Muscle of arm (tissue), 12 donors: Measurements from ENCODE around the gene IHH. TPM values are rescaled to one million over a fixed set of nuclear protein-coding genes. Genes with fewer than 3 reads are reported as not detected.

Experiments
- DNase-seq: peaks from one replicate; pipeline ENCODE4 v3.0.0-alpha.2; 2013
- polyA plus RNA-seq, 12 donors: library from polyadenylated mRNA; unstranded; fragments of 120-200 nt; gene quantifications; one replicate each; pipeline ENCODE4 v1.2.1, GENCODE V29; 2013; ENCODE audit not compliant: insufficient read length in 12 of 12

The IHH gene
- polyA plus RNA-seq, 12 donors = 0.09 to 23.0 (median 0.30) TPM; not detected in 9

DNA sequence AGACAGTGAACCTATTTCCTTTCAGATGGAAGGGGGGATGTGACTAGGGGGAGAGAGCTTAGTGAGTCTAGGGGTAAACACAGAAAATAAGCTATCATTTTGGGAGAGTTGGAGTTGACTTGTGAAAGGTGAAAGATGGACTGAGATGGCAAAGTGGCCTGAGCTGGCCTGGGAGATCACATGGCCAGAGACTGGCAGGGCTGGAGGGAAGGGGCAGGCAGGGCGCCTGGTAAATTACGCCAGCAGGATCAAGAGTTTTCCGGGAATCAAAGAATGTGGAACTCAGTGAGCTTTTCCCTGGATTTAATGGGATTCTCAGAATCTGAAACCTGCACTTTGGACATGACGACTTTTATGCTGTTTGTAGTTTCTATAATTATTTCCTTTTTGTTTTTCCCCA is 18.6 kb downstream of the IHH start:
- DNase-seq = no peak

DNA sequence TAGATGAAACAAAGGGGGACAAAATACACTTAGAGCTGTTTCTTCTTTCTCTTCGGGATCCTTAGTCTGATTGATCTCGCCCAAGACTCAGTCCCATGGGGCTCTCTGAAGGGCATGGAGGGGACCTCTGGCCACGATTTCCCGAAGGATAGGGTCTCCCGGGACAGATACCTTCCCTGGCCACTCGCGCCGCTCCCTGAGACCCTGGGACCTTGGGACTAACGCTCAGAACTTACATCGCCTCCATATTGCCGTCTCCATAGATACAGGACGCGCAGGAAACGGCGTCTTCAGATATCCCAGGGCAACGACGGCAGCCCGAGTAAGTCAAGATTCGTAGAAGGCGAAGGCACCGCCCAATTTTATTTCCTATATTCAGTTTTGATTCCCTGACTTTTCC is 19.5 kb downstream of the IHH start, which contains the start of gene CFAP65:
Gene CFAP65, minus strand, starts transcription at position 265 of the 400 bp plus-strand sequence. CDS start 2,468 bp downstream, outside the sequence.
- DNase-seq = no peak

GRCh38 chr2:219038600-219038999 is 22.1 kb downstream of the IHH start:
- DNase-seq = no peak

- DNase-seq = no peak
These were observed 22.8 kb downstream of the IHH start for GRCh38 chr2:219037783-219038499.

DNA sequence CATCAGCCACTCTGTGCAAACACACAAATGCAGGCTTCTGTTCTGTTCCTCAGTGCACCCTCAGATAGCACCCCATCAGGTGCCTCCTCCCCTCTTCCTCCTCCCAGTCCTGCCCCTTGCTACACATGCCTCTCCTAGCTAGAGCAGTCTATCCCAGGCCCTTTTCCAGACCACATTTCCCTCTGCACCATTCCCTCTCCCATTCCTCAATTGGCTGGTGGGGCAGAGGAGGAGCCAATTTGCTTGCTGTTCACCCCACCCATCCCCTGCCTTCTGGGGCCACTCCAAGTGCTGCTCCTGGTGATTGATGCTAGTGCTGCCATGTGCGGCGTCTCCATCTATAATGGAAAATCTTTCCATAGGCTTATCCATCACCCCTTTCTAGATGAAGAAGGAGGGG is 24.8 kb downstream of the IHH start:
- no peak for DNase-seq

DNA sequence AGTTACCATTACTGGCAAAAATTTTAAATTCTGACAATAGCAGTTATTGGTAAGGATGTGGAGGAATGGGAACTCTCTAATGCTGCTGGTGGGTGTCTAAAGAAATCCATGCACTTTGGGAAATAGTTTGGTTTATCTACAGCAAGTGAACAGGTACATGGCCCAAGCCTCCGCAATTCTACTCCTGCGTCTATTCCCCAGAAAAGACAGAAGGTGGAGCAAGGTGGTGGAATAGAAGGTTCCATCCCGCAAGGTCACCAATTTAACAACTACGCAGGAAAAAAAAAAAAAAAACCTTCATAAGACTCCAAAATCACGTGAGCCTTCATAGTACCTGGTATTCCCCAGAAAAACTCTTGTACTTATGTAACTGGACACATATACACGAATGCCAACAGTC is 25.9 kb downstream of the IHH start:
- no peak for DNase-seq

DNA sequence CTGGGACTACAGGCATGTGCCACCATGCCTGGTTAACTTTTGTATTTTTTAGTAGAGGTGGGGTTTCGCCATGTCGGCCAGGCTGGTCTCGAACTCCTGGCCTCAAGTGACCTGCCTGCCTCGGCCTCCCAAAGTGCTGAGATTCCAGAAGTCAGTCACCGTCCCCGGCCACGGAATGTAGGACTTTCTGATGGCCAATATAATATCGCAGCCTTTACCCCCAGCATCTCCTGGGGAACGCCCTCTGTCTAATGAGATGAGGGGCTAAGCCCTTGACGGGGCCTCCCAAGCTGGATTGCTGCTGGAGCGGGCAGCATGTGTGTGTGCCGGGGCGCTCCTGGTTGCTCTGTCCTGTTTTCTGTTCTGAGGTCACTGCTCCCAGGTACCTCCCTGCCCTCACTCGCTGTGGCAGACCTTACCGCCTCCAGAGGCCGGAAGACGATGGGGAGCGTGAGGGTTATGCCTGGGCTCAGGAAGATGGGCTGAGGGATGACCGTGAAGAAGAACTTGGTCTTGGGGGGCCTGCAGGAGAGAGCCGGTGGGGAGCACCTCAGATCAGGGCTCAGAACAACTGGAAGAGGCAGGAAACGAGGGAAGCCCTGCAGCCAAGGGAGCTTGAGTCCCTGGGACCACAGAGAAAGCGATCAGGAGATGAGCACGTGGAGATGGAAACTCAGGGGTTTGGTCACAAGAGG is 28.5 kb downstream of the IHH start:
- DNase-seq = no peak

GRCh38 chr2:219031005-219031738 is 29.5 kb downstream of the IHH start:
- no peak for DNase-seq

- DNase-seq = no peak
These were observed 30.4 kb downstream of the IHH start for GRCh38 chr2:219030177-219030940.

DNA sequence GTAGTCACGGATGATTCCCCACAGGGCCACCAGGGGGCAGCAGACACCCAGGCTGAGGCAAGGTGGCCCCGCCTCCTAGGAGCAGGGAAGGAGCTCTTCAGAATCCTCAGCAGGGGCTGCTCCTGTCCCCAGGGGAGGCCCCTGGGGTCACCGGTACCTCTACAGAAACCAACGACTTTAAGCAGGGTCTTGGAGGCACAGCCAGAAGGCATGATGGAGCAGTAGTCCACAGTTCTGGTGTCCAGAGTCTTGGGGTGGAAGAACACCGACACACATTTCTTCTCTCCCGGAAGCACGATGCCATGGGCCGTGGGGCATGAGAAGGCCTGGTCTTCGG is 30.9 kb downstream of the IHH start:
- peak; percentile 69 for DNase-seq

- DNase-seq = no peak
These were observed 31.5 kb downstream of the IHH start for GRCh38 chr2:219028996-219029828.

DNA sequence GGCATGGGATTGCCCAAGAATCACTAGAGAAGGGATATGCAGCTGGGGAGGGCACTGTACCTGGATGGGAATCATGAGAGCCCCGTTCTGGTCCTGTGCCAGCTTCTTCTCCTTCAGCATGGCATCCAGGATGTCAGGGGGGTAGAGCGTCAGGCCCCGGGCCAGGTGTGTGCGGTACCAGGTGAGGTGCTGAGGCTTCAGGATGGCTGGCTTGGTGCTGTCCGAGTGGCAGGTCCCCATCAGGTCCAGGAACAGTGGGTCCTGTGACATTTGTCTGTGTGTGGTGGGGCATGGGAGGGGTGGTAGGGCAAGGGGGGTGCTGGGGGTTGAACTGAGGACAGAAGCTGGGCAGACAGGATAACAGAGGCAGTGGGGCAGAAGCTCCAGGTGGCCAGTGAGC is 32.6 kb downstream of the IHH start:
- no peak for DNase-seq

DNA sequence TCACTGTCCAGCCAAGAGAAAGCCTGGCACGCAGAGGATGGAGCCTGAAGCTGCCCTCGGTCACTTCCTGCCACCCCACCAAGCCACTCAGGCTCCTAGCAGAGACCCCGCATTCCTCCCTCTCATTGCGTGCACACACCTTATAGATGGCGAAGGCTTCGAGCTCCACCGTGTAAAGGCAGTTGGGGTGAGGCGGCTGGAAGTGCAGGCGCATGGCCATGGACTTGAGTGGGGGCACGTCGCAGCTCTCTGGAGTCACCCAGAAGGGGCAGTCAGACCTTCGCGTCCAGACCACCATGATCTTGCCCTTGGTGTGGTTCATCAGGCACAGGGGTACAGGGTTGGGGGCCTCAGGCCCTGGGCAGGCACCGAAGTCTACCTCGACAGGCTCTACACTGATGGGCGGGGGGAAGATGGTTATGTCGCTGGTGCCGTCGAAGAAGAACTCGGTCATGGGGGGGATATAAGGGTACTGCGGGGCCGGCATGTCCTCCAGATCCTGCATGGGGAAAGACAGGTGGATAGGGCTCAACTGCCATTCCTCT is 33.1 kb downstream of the IHH start:
- DNase-seq = no peak

GRCh38 chr2:219026946-219027345 is 33.8 kb downstream of the IHH start:
- no peak for DNase-seq

- DNase-seq = no peak
These were observed 34.8 kb downstream of the IHH start for GRCh38 chr2:219025637-219026585.

DNA sequence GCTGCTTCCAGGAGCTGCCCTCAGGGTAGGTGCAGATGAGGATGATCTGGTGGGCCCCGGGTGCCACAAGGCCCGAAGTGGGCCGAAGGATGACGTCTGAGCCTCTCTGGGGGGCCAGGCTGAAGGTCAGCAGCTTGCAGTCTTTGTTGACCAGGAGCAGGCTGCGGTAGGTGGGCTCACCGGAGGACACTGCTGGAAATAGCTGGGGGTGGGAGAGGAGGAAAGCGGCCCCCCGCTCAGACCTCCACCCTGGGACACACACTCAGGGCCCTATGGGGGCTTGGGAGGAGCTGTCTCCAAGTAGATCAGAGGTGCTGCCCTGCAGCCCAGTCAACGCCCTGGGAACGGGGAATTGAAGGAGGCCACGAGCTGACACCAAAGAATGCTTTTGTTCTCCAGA is 36.7 kb downstream of the IHH start:
- DNase-seq = no peak

GRCh38 chr2:219023045-219023605 is 37.6 kb downstream of the IHH start:
- no peak for DNase-seq

- DNase-seq = no peak
These were observed 38.1 kb downstream of the IHH start for GRCh38 chr2:219022616-219023015.

DNA sequence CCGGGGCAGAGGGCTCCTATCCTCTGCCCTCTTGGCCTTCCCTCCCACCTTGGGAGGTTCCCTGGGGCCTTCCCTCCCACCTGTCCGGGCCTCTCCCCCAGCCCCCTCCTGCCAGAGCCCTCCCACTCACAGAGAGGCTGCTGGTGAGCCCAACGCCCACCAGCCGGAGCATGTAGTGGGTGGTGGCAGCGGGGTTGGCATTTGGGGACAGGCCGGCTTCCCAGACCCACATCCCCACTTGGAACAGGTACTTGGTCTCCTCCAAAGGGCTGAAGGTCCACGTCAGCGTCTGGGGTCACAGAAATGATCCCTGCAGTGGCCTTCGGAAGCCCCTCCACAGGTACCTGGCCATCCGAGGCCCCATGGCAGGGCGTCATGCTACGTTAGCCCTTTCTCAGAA is 38.7 kb downstream of the IHH start:
- no peak for DNase-seq
